Left lobe of liver (tissue), 2 donors: ENCODE results near the gene FOXF1. TPM values are rescaled to one million over a fixed set of nuclear protein-coding genes. Genes with fewer than 3 reads are reported as not detected.

Experiments
- ATAC-seq: fragments of 200-7000 bp; cut with Tn5 transposase; one replicate; pipeline ENCODE4 v1.9.1; 2020; ENCODE audit warnings: mild to moderate bottlenecking, moderate library complexity
- DNase-seq: peaks from one replicate; pipeline ENCODE4 v3.0.0-alpha.2; 2020; ENCODE audit warnings: low spot score
- total RNA-seq: library from RNA; stranded (reverse); gene quantifications from one replicate; pipeline ENCODE4 v1.2.1, GENCODE V29; 2021
- donor health status: DM: no; HTN: no; CAD: no; lungs with moderate emphysema.
- donor health status: DM: no; HTN: yes; CAD: no.

Gene FOXF1
- total RNA-seq, 1 donor from 2014 or later: 1.7 TPM

- no peak for ATAC-seq
- no peak for DNase-seq
Measured at GRCh38 chr16:86492267-86492960, 17.9 kb upstream of the FOXF1 start.

GRCh38 chr16:86492961-86493629, 17.2 kb upstream of the FOXF1 start:
- no peak for DNase-seq
- no peak for ATAC-seq

- ATAC-seq (no peak), DNase-seq (no peak)
Measured at GRCh38 chr16:86494039-86494564, 16.2 kb upstream of the FOXF1 start.

- ATAC-seq: no peak
- DNase-seq: no peak
Measured at GRCh38 chr16:86494565-86495356, 15.6 kb upstream of the FOXF1 start.

GRCh38 chr16:86495357-86495701, 15.0 kb upstream of the FOXF1 start:
- no peak for DNase-seq
- ATAC-seq: no peak

GRCh38 chr16:86495756-86496261, 14.5 kb upstream of the FOXF1 start:
- ATAC-seq: no peak
- DNase-seq: no peak

- DNase-seq: no peak
- ATAC-seq: no peak
Measured at GRCh38 chr16:86496262-86496928, 13.9 kb upstream of the FOXF1 start.

GRCh38 chr16:86496929-86497461, 13.3 kb upstream of the FOXF1 start:
- ATAC-seq (no peak), DNase-seq (no peak)

GRCh38 chr16:86497551-86498021, 12.7 kb upstream of the FOXF1 start:
- ATAC-seq (no peak), DNase-seq (no peak)

- ATAC-seq: no peak
- no peak for DNase-seq
Measured at GRCh38 chr16:86498155-86498670, 12.1 kb upstream of the FOXF1 start.

- ATAC-seq: no peak
- DNase-seq: no peak
Measured at GRCh38 chr16:86498671-86499439, 11.5 kb upstream of the FOXF1 start.

- DNase-seq (no peak), ATAC-seq (no peak)
Measured at GRCh38 chr16:86499440-86499786, 10.9 kb upstream of the FOXF1 start.

- DNase-seq (no peak), ATAC-seq (no peak)
Measured at GRCh38 chr16:86499889-86500707, 10.2 kb upstream of the FOXF1 start.

- ATAC-seq: no peak
Measured at GRCh38 chr16:86500708-86501510, 9.4 kb upstream of the FOXF1 start.

GRCh38 chr16:86501989-86502855, 8.1 kb upstream of the FOXF1 start:
- ATAC-seq: no peak
- no peak for DNase-seq

More at GRCh38 chr16:86500708-86501510, 9.4 kb upstream of the FOXF1 start:
- DNase-seq: no peak

- ATAC-seq (no peak), DNase-seq (no peak)
Measured at GRCh38 chr16:86502856-86503748, 7.2 kb upstream of the FOXF1 start.
